Umbilical cord (tissue), 2 donors: ENCODE data around the gene CBLN3. TPM values are rescaled to one million over a fixed set of nuclear protein-coding genes. Genes with fewer than 3 reads are reported as not detected.
A peak's percentile ranks its signal among the peaks of the same experiment; 100 is the strongest.

Experiments
- DNase-seq: peaks from one replicate; pipeline ENCODE4 v3.0.0-alpha.2; 2015; ENCODE audit warnings: low spot score
- total RNA-seq: library from RNA; depleted of rRNA; stranded (reverse); fragments of >200 nt; gene quantifications from one replicate; pipeline ENCODE4 v1.2.3, GENCODE V29; 2014; ENCODE audit warnings: low replicate concordance; ENCODE audit not compliant: insufficient read depth

Gene CBLN3
- total RNA-seq, 1 donor from 2014 or later: 4.1 TPM

- no peak for DNase-seq
Observed at GRCh38 chr14:24382064-24382371, 47.5 kb downstream of the CBLN3 start.

DNA sequence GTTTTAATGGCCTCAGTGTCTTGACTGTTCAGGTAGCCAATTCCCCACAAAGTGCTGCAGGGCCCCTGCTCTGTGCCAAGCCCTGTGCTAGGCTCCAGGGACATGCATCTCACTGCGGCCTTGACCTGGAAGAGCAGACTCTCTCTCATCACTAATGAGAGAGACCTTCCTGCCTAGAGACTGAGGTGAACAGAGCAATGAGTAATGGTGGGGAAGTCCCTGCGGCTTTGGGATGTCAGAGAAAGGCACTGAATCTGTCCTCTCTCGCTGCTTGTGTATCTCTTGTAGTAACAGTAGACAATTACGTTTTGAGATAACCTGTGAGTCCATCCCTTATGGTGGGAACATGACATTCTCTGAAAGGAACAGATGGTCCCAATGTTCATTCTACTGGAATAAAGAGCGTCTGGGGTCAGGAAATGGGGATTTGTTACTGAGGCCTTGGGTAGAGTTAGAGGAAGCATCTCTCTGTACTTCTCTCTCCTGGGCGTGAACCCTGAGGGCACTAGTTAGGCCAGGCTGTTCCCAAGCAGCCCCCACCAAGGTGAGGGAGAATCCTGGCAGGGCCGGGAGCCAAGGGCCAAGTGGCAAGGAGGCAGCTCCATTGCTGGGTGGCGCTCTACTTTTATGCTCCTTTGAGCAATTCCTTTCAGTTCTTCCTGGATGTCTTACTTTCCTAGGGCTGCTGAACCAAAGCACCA is 48.0 kb downstream of the CBLN3 start:
- DNase-seq: no peak

GRCh38 chr14:24379907-24380730 is 49.3 kb downstream of the CBLN3 start:
- DNase-seq: no peak

- DNase-seq: no peak
Observed at GRCh38 chr14:24378981-24379906, 50.2 kb downstream of the CBLN3 start.

- DNase-seq: no peak
Observed at GRCh38 chr14:24378327-24378726, 51.1 kb downstream of the CBLN3 start.

GRCh38 chr14:24377657-24378056 is 51.8 kb downstream of the CBLN3 start:
- DNase-seq: peak; percentile 59

DNA sequence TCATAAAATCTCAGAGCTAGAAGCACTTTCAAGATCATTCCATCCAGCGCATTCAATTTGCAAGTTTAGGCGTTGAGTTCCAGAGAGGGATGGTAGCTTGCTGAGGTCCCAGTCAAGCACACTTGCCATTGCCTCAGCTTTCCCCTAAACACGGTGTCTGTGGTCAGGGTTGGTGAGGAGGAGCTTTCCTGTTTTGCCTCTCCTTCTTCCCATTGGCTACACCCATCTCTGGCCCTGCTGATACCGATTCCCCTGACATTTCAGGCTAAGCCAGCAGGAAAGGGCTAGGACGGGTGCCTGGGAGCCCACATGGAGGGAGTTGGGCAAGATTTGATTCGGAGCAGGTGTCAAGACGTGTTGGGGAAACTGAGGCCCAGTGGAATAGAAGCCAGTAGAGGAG is 52.3 kb downstream of the CBLN3 start:
- no peak for DNase-seq

Other genes starting within 250 kb of the CBLN3 start
- gene IPO4, start 240.9 kb downstream of the CBLN3 start, total RNA-seq: 7.7 TPM
- gene TM9SF1, start 234.2 kb downstream of the CBLN3 start, total RNA-seq: 49.6 TPM
- gene TSSK4, start 224.0 kb downstream of the CBLN3 start, total RNA-seq: not detected
- 5.3 TPM for gene CHMP4A, start 216.2 kb downstream of the CBLN3 start, total RNA-seq
- gene MDP1, start 213.6 kb downstream of the CBLN3 start, total RNA-seq: 3.9 TPM
- gene NEDD8, start 197.3 kb downstream of the CBLN3 start, total RNA-seq: 68.6 TPM
- gene GMPR2, start 196.7 kb downstream of the CBLN3 start, total RNA-seq: 49.4 TPM
- 33.2 TPM for gene TINF2, start 187.0 kb downstream of the CBLN3 start, total RNA-seq
- gene TGM1, start 166.5 kb downstream of the CBLN3 start, total RNA-seq: 9.4 TPM
- 14.0 TPM for gene RABGGTA, start 158.1 kb downstream of the CBLN3 start, total RNA-seq
- 45.3 TPM for gene DHRS1, start 129.9 kb downstream of the CBLN3 start, total RNA-seq
- gene NOP9, start 129.8 kb downstream of the CBLN3 start, total RNA-seq: 12.5 TPM
- gene CIDEB, start 121.7 kb downstream of the CBLN3 start, total RNA-seq: 4.8 TPM
- 8.9 TPM for gene LTB4R2, start 119.5 kb downstream of the CBLN3 start, total RNA-seq
- gene LTB4R, start 118.2 kb downstream of the CBLN3 start, total RNA-seq: 1.4 TPM
- gene ADCY4, start 94.6 kb downstream of the CBLN3 start, total RNA-seq: 8.2 TPM
- 5.3 TPM for gene RIPK3, start 89.7 kb downstream of the CBLN3 start, total RNA-seq
- 40.0 TPM for gene NFATC4, start 61.5 kb downstream of the CBLN3 start, total RNA-seq
- 30.8 TPM for gene NYNRIN, start 30.7 kb downstream of the CBLN3 start, total RNA-seq
- gene KHNYN, start 286 bp upstream of the CBLN3 start, total RNA-seq: 80.2 TPM
- 11.1 TPM for gene SDR39U1, start 13.1 kb upstream of the CBLN3 start, total RNA-seq
- not detected for gene CMA1, start 78.6 kb upstream of the CBLN3 start, total RNA-seq
- 9.4 TPM for gene CTSG, start 146.6 kb upstream of the CBLN3 start, total RNA-seq
- not detected for gene GZMH, start 180.0 kb upstream of the CBLN3 start, total RNA-seq
- gene GZMB, start 204.5 kb upstream of the CBLN3 start, total RNA-seq: 0.96 TPM